Brain microvascular endothelial cell (primary cell): Measurements from ENCODE around the gene FNDC10.

Source experiments
- DNase-seq: peaks from one replicate; pipeline ENCODE4 v3.0.0-alpha.2; 2020
- H3K27ac ChIP-seq: fragments of 250-450 bp; sonication (Bioruptor Pico); 2 replicates; pipeline ENCODE4 v1.5.1; 2020; ENCODE audit warnings: mild to moderate bottlenecking, moderate library complexity
- H3K27me3 ChIP-seq: fragments of 250-450 bp; sonication (Bioruptor Pico); replicated peaks from 2 replicates; pipeline ENCODE4 v1.5.1; 2020; ENCODE audit warnings: mild to moderate bottlenecking
- H3K36me3 ChIP-seq: fragments of 250-450 bp; sonication (Bioruptor Pico); replicated peaks from 2 replicates; pipeline ENCODE4 v1.5.1; 2020; ENCODE audit warnings: mild to moderate bottlenecking
- H3K4me3 ChIP-seq: 2 replicates; pipeline ENCODE4 v1.5.1; 2011; ENCODE audit warnings: low read depth, mild to moderate bottlenecking, control low read depth, low read length, moderate library complexity
- CTCF ChIP-seq: IDR thresholded peaks from 2 replicates; pipeline ENCODE4 v1.5.1; 2011; ENCODE audit warnings: low read depth, mild to moderate bottlenecking, moderate library complexity, low read length, control low read depth, inconsistent platforms; ENCODE audit errors: missing control alignments
- in situ Hi-C: cut with HindIII; loops from 2 replicates; pipeline ENCODE4 v1.10.0; 2017; ENCODE audit warnings: low sequenced_read_pairs, low pct_ligation_motif_present

Gene FNDC10

GRCh38 chr1:1577367-1578011, 22.4 kb downstream of the FNDC10 start:
- TF ChIP-seq CTCF, result no peak
- in situ Hi-C loops, result no loop called here

GRCh38 chr1:1574721-1575537, 25.0 kb downstream of the FNDC10 start, which contains the start of gene SSU72:
TSS of gene SSU72 (minus strand) at chr1:1574863. CDS start at chr1:1574557, 306 bp downstream.
- Histone ChIP-seq H3K36me3 (no peaks in the 10 kb centered on the region), H3K27me3 (no peaks in the 10 kb centered on the region), H3K27ac (peak within 1 kb of the TSS; percentile 86), H3K4me3 (peak within 1 kb of the TSS; percentile 95)
- no peak for TF ChIP-seq CTCF
- in situ Hi-C loops, result no loop called here
- peak; percentile 89 for DNase-seq

More at GRCh38 chr1:1577367-1578011, 22.4 kb downstream of the FNDC10 start:
- H3K27me3 ChIP-seq, result no peaks in the 10 kb centered on the region
- H3K36me3 ChIP-seq, result no peaks in the 10 kb centered on the region
- H3K27ac ChIP-seq, result no peak overlapping the region
- DNase-seq, result no peak
- H3K4me3 ChIP-seq, result no peak overlapping the region

GRCh38 chr1:1573843-1574720, 25.9 kb downstream of the FNDC10 start:
- in situ Hi-C loops, result no loop called here
- DNase-seq, result peak; percentile 51
- peak; percentile 55 for TF ChIP-seq CTCF
- H3K27ac ChIP-seq, result peak overlapping the region; percentile 86
- no peaks in the 10 kb centered on the region for H3K36me3 ChIP-seq
- no peaks in the 10 kb centered on the region for H3K27me3 ChIP-seq
- H3K4me3 ChIP-seq, result peak overlapping the region; percentile 95

- Histone ChIP-seq H3K27ac (no peak overlapping the region), H3K36me3 (peaks cover 7% of the 10 kb centered on the region), H3K4me3 (no peak overlapping the region), H3K27me3 (no peaks in the 10 kb centered on the region)
- no peak for DNase-seq
- in situ Hi-C loops, result no loop called here
- TF ChIP-seq CTCF, result no peak
Observed at GRCh38 chr1:1569341-1569740, 30.6 kb downstream of the FNDC10 start.

GRCh38 chr1:1567891-1568291, 32.0 kb downstream of the FNDC10 start:
- DNase-seq, result no peak

More at GRCh38 chr1:1567891-1568291, 32.0 kb downstream of the FNDC10 start:
- Histone ChIP-seq H3K36me3 (peaks cover 16% of the 10 kb centered on the region), H3K27ac (peak overlapping the region; percentile 72), H3K27me3 (no peaks in the 10 kb centered on the region), H3K4me3 (no peak overlapping the region)
- in situ Hi-C loops, result no loop called here
- TF ChIP-seq CTCF, result no peak
